Measurements from ENCODE around the gene DLG4.

DNA sequence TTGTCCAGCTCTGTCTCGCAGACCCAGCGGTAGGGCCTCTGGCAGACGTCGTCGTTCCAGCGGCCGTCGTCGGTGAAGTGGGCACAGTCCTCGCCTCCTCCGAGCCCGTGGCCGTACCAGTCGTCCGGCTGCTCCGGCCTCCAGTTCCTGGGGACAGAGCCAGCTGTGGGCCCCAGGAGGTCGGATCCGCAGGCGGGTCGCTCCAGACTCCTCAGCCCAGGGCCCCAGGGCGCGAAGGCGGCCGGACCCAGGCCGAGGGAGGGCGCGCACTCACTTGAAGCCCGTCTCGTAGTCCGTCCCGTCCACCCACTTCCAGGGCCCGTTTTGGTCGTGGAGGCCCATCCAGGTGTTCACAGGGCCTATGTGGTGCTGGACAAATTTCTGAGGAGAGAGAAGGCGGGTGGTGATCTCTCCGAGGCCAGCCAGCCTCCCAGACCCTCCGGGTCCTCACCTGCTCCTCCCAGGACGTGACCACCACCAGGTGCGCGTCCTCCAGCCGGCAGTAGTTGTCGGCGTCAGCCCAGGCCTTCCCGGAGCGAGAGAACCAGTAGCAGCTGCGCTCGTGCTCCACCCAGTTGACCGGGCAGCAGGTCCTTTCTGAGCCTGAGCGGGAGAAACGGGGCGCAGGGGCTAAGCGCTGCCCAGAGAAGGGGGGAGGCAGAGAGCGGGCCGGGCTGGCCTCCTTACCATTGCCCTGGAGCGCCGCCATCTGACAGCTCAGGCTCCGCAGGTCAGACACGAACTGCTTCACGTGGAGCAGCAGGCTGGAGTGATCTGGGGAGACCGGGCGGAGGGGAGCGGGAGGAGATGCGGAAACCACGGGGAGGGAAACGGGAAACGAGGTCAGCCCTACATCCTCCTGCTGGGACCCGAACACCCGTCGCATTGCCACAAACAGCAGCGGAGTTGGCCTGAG, 45.7 kb downstream of the DLG4 start:
- TF ChIP-seq, protein P1, sequence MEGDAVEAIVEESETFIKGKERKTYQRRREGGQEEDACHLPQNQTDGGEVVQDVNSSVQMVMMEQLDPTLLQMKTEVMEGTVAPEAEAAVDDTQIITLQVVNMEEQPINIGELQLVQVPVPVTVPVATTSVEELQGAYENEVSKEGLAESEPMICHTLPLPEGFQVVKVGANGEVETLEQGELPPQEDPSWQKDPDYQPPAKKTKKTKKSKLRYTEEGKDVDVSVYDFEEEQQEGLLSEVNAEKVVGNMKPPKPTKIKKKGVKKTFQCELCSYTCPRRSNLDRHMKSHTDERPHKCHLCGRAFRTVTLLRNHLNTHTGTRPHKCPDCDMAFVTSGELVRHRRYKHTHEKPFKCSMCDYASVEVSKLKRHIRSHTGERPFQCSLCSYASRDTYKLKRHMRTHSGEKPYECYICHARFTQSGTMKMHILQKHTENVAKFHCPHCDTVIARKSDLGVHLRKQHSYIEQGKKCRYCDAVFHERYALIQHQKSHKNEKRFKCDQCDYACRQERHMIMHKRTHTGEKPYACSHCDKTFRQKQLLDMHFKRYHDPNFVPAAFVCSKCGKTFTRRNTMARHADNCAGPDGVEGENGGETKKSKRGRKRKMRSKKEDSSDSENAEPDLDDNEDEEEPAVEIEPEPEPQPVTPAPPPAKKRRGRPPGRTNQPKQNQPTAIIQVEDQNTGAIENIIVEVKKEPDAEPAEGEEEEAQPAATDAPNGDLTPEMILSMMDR (IDR thresholded peaks at IDR 0.05) = peak in 2 of 6 experiments; percentile 30 to 38
- TF ChIP-seq POLR2A (IDR thresholded peaks at IDR 0.05) = no peak

Measured in thyroid gland (tissue), 4 donors.